ENCODE measurements around the gene PHOX2A.
"Not testable (repeated sequence)": the region's sequence is repeated elsewhere in the genome, so short reads cannot be mapped to it uniquely, and the experiment has no call there.

Gene PHOX2A

GRCh38 chr11:72280037-72280436, 36.1 kb upstream of the PHOX2A start:
- no peak for DNase-seq (ENCODE audit: low read depth, low spot score)
- Histone ChIP-seq H3K4me1 (ENCODE audit: insufficient read depth, insufficient read length) (no peaks in the 10 kb centered on the region), H3K36me3 (ENCODE audit: insufficient read depth, insufficient read length, low read length) (no peaks in the 10 kb centered on the region), H3K9me3 (ENCODE audit: insufficient read depth, low read length) (no peaks in the 10 kb centered on the region; the same call in 1 of the 2 replicates), H3K27me3 (ENCODE audit: insufficient read depth, insufficient read length) (no peaks in the 10 kb centered on the region), H3K9ac (ENCODE audit: insufficient read length, low read depth) (no peak overlapping the region), H3K4me3 (ENCODE audit: insufficient read length, low read depth) (no peak overlapping the region)
- TF ChIP-seq SUZ12 (IDR thresholded peaks at IDR 0.05; ENCODE audit: extremely low read depth, insufficient read depth, insufficient read length) = no peak
- no peak for TF ChIP-seq YY1 (IDR thresholded peaks at IDR 0.05; ENCODE audit: insufficient read depth, insufficient read length)
- no peak for TF ChIP-seq ZNF274 (IDR thresholded peaks at IDR 0.05; ENCODE audit: low read depth, low read length)

GRCh38 chr11:72278905-72279304, 34.9 kb upstream of the PHOX2A start:
- Histone ChIP-seq H3K4me1 (ENCODE audit: insufficient read depth, insufficient read length) (no peaks in the 10 kb centered on the region), H3K27me3 (ENCODE audit: insufficient read depth, insufficient read length) (no peaks in the 10 kb centered on the region), H3K4me3 (ENCODE audit: insufficient read length, low read depth) (no peak overlapping the region), H3K9me3 (ENCODE audit: insufficient read depth, low read length) (no peaks in the 10 kb centered on the region; the same call in 1 of the 2 replicates), H3K36me3 (ENCODE audit: insufficient read depth, insufficient read length, low read length) (no peaks in the 10 kb centered on the region), H3K9ac (ENCODE audit: insufficient read length, low read depth) (no peak overlapping the region)
- TF ChIP-seq YY1 (IDR thresholded peaks at IDR 0.05; ENCODE audit: insufficient read depth, insufficient read length) (no peak), SUZ12 (IDR thresholded peaks at IDR 0.05; ENCODE audit: extremely low read depth, insufficient read depth, insufficient read length) (no peak), ZNF274 (IDR thresholded peaks at IDR 0.05; ENCODE audit: low read depth, low read length) (no peak)
- no peak for DNase-seq (ENCODE audit: low read depth, low spot score)

- no peaks in the 10 kb centered on the region for H3K36me3 ChIP-seq (ENCODE audit: insufficient read depth, insufficient read length, low read length)
- H3K9ac ChIP-seq (ENCODE audit: insufficient read length, low read depth) = no peak overlapping the region
- no peaks in the 10 kb centered on the region for H3K4me1 ChIP-seq (ENCODE audit: insufficient read depth, insufficient read length)
- no peak for TF ChIP-seq ZNF274 (IDR thresholded peaks at IDR 0.05; ENCODE audit: low read depth, low read length)
- TF ChIP-seq YY1 (IDR thresholded peaks at IDR 0.05; ENCODE audit: insufficient read depth, insufficient read length) = no peak
- TF ChIP-seq SUZ12 (IDR thresholded peaks at IDR 0.05; ENCODE audit: extremely low read depth, insufficient read depth, insufficient read length) = no peak
- H3K9me3 ChIP-seq (ENCODE audit: insufficient read depth, low read length) = no peaks in the 10 kb centered on the region
- no peaks in the 10 kb centered on the region for H3K27me3 ChIP-seq (ENCODE audit: insufficient read depth, insufficient read length)
- no peak for DNase-seq (ENCODE audit: low read depth, low spot score)
- no peak overlapping the region for H3K4me3 ChIP-seq (ENCODE audit: insufficient read length, low read depth)
Measured at GRCh38 chr11:72274435-72274834, 30.5 kb upstream of the PHOX2A start.

GRCh38 chr11:72271980-72272379, 28.0 kb upstream of the PHOX2A start:
- Histone ChIP-seq H3K4me3 (ENCODE audit: insufficient read length, low read depth) (no peak overlapping the region), H3K36me3 (ENCODE audit: insufficient read depth, insufficient read length, low read length) (no peaks in the 10 kb centered on the region), H3K4me1 (ENCODE audit: insufficient read depth, insufficient read length) (no peaks in the 10 kb centered on the region), H3K9me3 (ENCODE audit: insufficient read depth, low read length) (no peaks in the 10 kb centered on the region), H3K9ac (ENCODE audit: insufficient read length, low read depth) (no peak overlapping the region), H3K27me3 (ENCODE audit: insufficient read depth, insufficient read length) (no peaks in the 10 kb centered on the region)
- DNase-seq (ENCODE audit: low read depth, low spot score) = no peak
- TF ChIP-seq YY1 (IDR thresholded peaks at IDR 0.05; ENCODE audit: insufficient read depth, insufficient read length) = no peak
- no peak for TF ChIP-seq ZNF274 (IDR thresholded peaks at IDR 0.05; ENCODE audit: low read depth, low read length)

GRCh38 chr11:72267956-72268617, 24.1 kb upstream of the PHOX2A start:
- no peak for TF ChIP-seq YY1 (IDR thresholded peaks at IDR 0.05; ENCODE audit: insufficient read depth, insufficient read length)

GRCh38 chr11:72266960-72267359, 23.0 kb upstream of the PHOX2A start:
- H3K9me3 ChIP-seq (ENCODE audit: insufficient read depth, low read length); H3K4me3 ChIP-seq (ENCODE audit: insufficient read length, low read depth); DNase-seq (ENCODE audit: low read depth, low spot score); H3K4me1 ChIP-seq (ENCODE audit: insufficient read depth, insufficient read length); H3K9ac ChIP-seq (ENCODE audit: insufficient read length, low read depth); H3K36me3 ChIP-seq (ENCODE audit: insufficient read depth, insufficient read length, low read length); H3K27me3 ChIP-seq (ENCODE audit: insufficient read depth, insufficient read length): not testable (repeated sequence)

More at GRCh38 chr11:72267956-72268617, 24.1 kb upstream of the PHOX2A start:
- DNase-seq (ENCODE audit: low read depth, low spot score) = no peak
- Histone ChIP-seq H3K9me3 (ENCODE audit: insufficient read depth, low read length) (no peaks in the 10 kb centered on the region), H3K9ac (ENCODE audit: insufficient read length, low read depth) (no peak overlapping the region), H3K27me3 (ENCODE audit: insufficient read depth, insufficient read length) (no peaks in the 10 kb centered on the region), H3K4me3 (ENCODE audit: insufficient read length, low read depth) (no peak overlapping the region), H3K36me3 (ENCODE audit: insufficient read depth, insufficient read length, low read length) (no peaks in the 10 kb centered on the region), H3K4me1 (ENCODE audit: insufficient read depth, insufficient read length) (no peaks in the 10 kb centered on the region)

GRCh38 chr11:72265951-72266350, 22.0 kb upstream of the PHOX2A start:
- Histone ChIP-seq H3K27me3 (ENCODE audit: insufficient read depth, insufficient read length) (no peaks in the 10 kb centered on the region), H3K9ac (ENCODE audit: insufficient read length, low read depth) (no peak overlapping the region), H3K9me3 (ENCODE audit: insufficient read depth, low read length) (no peaks in the 10 kb centered on the region), H3K4me3 (ENCODE audit: insufficient read length, low read depth) (no peak overlapping the region), H3K4me1 (ENCODE audit: insufficient read depth, insufficient read length) (no peaks in the 10 kb centered on the region), H3K36me3 (ENCODE audit: insufficient read depth, insufficient read length, low read length) (no peaks in the 10 kb centered on the region)
- no peak for DNase-seq (ENCODE audit: low read depth, low spot score)
- no peak for TF ChIP-seq YY1 (IDR thresholded peaks at IDR 0.05; ENCODE audit: insufficient read depth, insufficient read length)
- no peak for TF ChIP-seq ZNF274 (IDR thresholded peaks at IDR 0.05; ENCODE audit: low read depth, low read length)
- TF ChIP-seq SUZ12 (IDR thresholded peaks at IDR 0.05; ENCODE audit: extremely low read depth, insufficient read depth, insufficient read length) = no peak

- Histone ChIP-seq H3K9me3 (ENCODE audit: insufficient read depth, low read length) (no peaks in the 10 kb centered on the region), H3K4me3 (ENCODE audit: insufficient read length, low read depth) (no peak overlapping the region), H3K27me3 (ENCODE audit: insufficient read depth, insufficient read length) (no peaks in the 10 kb centered on the region), H3K9ac (ENCODE audit: insufficient read length, low read depth) (no peak overlapping the region), H3K36me3 (ENCODE audit: insufficient read depth, insufficient read length, low read length) (no peaks in the 10 kb centered on the region), H3K4me1 (ENCODE audit: insufficient read depth, insufficient read length) (no peaks in the 10 kb centered on the region)
- no peak for DNase-seq (ENCODE audit: low read depth, low spot score)
- TF ChIP-seq YY1 (IDR thresholded peaks at IDR 0.05; ENCODE audit: insufficient read depth, insufficient read length) (no peak), SUZ12 (IDR thresholded peaks at IDR 0.05; ENCODE audit: extremely low read depth, insufficient read depth, insufficient read length) (no peak), ZNF274 (IDR thresholded peaks at IDR 0.05; ENCODE audit: low read depth, low read length) (no peak)
Measured at GRCh38 chr11:72263361-72263760, 19.4 kb upstream of the PHOX2A start.

All from NT2/D1 (cell line).